ENCODE data around the gene RSBN1L.

RSBN1L gene

DNA sequence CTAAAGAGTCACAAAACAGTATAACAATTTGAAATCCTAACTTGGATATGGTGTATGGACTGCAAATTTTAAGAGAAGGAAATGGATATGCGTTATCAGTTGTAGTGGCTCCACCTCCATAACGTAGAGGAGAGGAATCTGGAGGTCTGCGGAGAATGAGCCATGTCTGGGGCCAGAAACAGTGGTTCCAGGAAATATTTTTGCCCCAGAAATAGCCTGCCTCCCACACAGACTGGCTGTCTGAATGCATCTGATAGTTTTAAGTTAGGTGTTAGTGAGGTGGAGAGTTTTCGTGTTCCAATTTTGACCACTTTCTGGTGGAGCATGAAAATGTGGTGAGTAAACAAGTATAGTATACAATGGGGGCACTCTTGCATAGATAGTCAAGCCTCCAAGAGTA, 103.9 kb downstream of the RSBN1L start:
- no peak for TF ChIP-seq Cebpa-rat (IDR thresholded peaks at IDR 0.05)
- Histone ChIP-seq H3K9ac (peak overlapping the region; percentile 31 to 96 (median 93); a peak in 13 of 22 replicates), H3K4me1 (peaks cover 33 to 70% (median 44%) of the 10 kb centered on the region in 10 experiments), H3K27ac (peak overlapping the region in 4 of 11 experiments; percentile 86 to 95 (median 91); a peak in 4 of 22 replicates), H3K36me3 (peaks cover 0 to 12% (median 2%) of the 10 kb centered on the region in 11 experiments; a peak in 12 of 22 replicates), H3K4me2 (peak overlapping the region; percentile 68 to 93 (median 85)), H3K4me3 (peak overlapping the region; percentile 76 to 93 (median 89); a peak in 19 of 20 replicates), H4K20me1 (peaks cover 4 to 27% (median 16%) of the 10 kb centered on the region in 11 experiments; a peak in 16 of 22 replicates), H3K27me3 (no peaks in the 10 kb centered on the region), H3K9me3 (replicated peaks in 1 of 11) (peaks cover 2 to 14% (median 12%) of the 10 kb centered on the region in 11 experiments; a peak in 20 of 22 replicates)

DNA sequence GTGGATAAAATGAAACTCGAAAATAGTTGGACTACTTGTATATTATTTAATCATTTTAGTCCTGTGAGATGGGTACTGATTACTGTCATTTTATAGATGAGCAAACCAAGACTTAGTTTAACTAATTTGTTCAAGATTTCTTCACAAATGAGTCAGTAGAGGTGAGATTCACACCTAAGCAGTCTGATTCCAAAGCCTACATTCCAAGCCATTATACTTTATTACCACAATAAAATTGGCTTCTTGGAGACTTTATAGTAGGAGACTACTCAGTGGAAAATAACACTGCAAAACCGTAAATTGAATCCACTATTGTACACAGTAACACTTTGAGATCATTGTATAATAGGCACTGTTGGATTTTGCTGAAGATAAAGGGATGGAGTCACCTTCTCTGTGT, 104.5 kb downstream of the RSBN1L start:
- no peak overlapping the region for H3K9ac ChIP-seq
- H3K27me3 ChIP-seq: no peaks in the 10 kb centered on the region
- H3K4me3 ChIP-seq: peak overlapping the region in 2 of 10 experiments; percentile 78 to 83; a peak in 2 of 20 replicates
- no peak overlapping the region for H3K27ac ChIP-seq
- H3K9me3 ChIP-seq (replicated peaks in 1 of 11): peaks cover 8 to 20% (median 18%) of the 10 kb centered on the region in 11 experiments
- no peak for TF ChIP-seq Cebpa-rat (IDR thresholded peaks at IDR 0.05)
- H3K4me1 ChIP-seq: peaks cover 33 to 66% (median 44%) of the 10 kb centered on the region in 10 experiments
- peaks cover 4 to 24% (median 14%) of the 10 kb centered on the region in 11 experiments; a peak in 14 of 22 replicates for H4K20me1 ChIP-seq
- H3K4me2 ChIP-seq: peak overlapping the region; percentile 68 to 93 (median 85); a peak in 19 of 22 replicates
- peaks cover 0 to 10% (median 3%) of the 10 kb centered on the region in 11 experiments; a peak in 15 of 22 replicates for H3K36me3 ChIP-seq

DNA sequence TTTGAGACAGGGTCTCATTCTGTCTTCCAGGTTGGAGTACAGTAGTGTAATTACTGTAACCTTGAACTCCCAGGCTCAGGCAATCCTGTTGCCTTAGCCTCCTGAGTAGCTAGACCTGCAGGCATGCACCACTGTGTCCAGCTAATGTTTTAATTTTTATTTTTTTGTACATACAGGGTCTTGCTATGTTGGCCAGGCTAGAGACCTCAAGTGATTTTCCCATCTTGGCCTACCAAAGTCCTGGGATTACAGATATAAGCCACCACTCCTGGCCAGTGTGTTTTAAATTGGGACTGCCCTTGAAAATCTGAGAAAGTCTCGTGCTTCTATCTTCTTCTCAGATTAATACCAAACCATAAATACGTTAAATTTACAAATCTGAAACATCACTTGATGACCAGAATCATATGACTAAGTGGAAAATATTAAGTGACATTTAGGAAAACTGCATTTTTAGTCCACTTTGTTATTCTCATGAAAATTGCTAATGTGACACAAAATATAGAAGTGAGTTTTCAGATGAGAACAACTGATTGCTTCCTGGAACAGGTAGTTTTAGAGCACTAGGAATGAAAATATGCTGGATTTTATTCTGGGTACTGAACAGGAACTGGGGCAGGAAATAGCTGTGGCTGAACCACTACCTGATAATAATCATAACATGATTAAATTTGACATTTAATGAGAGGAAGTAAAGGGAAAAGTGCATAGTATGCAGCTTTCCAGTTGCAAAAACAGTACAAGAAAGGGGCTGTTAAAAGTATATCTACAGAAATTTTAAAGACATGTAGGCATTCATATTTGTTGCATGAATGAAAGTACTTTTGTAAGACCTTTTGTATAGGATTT, 106.5 kb downstream of the RSBN1L start:
- H3K27me3 ChIP-seq: no peaks in the 10 kb centered on the region
- H4K20me1 ChIP-seq: peaks cover 0 to 9% (median 0%) of the 10 kb centered on the region in 11 experiments; a peak in 4 of 22 replicates
- H3K4me1 ChIP-seq: peaks cover 20 to 49% (median 29%) of the 10 kb centered on the region in 10 experiments
- no peak for TF ChIP-seq Cebpa-rat (IDR thresholded peaks at IDR 0.05)
- peak overlapping the region in 2 of 11 experiments; percentile 8 to 18; a peak in 1 of 22 replicates for H3K27ac ChIP-seq
- peaks cover 29 to 40% (median 38%) of the 10 kb centered on the region in 11 experiments for H3K9me3 ChIP-seq (replicated peaks in 1 of 11)
- peak overlapping the region; percentile 29 to 79 (median 43); a peak in 20 of 22 replicates for H3K4me2 ChIP-seq
- H3K9ac ChIP-seq: no peak overlapping the region
- H3K4me3 ChIP-seq: no peak overlapping the region
- peaks cover 5 to 28% (median 12%) of the 10 kb centered on the region in 11 experiments; a peak in 18 of 22 replicates for H3K36me3 ChIP-seq

DNA sequence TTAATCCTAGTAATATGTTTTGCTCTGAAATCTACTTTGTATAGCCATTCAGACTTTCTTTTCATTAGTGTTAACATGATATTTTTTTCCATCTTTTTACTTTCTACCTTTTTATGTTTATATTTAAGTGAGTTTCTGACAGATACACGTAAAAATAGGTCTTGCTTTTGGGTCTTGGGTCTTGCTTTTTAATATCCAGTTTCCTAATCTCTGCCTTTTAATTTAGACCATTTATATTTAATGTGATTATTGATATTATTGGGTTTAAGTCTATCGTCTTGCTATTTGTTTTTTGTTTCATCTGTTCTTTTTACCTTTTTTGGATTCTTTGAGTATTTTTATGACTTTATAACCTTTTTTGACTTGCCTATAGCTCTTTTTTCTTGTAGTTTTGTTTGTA, 110.2 kb downstream of the RSBN1L start:
- H3K27ac ChIP-seq: no peak overlapping the region
- H4K20me1 ChIP-seq: peaks cover 0 to 9% (median 0%) of the 10 kb centered on the region in 11 experiments; a peak in 2 of 22 replicates
- no peak overlapping the region for H3K9ac ChIP-seq
- H3K4me3 ChIP-seq: no peak overlapping the region; a peak in 1 of 20 replicates
- no peak for TF ChIP-seq Cebpa-rat (IDR thresholded peaks at IDR 0.05)
- peaks cover 56 to 75% (median 67%) of the 10 kb centered on the region in 11 experiments for H3K9me3 ChIP-seq (replicated peaks in 1 of 11)
- no peak overlapping the region for H3K4me2 ChIP-seq
- peaks cover 5 to 53% (median 30%) of the 10 kb centered on the region in 11 experiments; a peak in 21 of 22 replicates for H3K36me3 ChIP-seq
- H3K27me3 ChIP-seq: no peaks in the 10 kb centered on the region
- peaks cover 11 to 29% (median 14%) of the 10 kb centered on the region in 10 experiments; a peak in 19 of 20 replicates for H3K4me1 ChIP-seq

DNA sequence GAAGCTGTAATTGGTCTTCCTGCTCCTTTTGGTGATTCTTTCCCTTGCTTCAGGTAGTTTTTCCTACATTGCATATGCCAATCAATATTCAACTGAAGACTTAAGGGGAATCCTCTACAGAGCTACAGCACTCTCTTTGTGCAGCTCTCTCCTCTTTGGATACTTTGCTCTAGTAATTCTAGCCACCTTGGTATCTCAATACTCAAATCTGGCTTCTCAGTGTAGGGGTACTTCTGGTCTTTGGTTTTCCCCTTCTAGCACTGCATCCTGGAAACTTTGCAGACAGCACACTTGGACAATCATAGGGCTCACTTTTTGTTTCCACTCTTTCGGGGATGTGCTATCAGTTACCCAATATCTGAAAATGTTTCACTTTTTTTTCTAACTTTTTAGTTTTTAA, 112.3 kb downstream of the RSBN1L start:
- peaks cover 56 to 75% (median 67%) of the 10 kb centered on the region in 11 experiments for H3K9me3 ChIP-seq (replicated peaks in 1 of 11)
- H4K20me1 ChIP-seq: peaks cover 0 to 8% (median 0%) of the 10 kb centered on the region in 11 experiments; a peak in 1 of 22 replicates
- no peak for TF ChIP-seq Cebpa-rat (IDR thresholded peaks at IDR 0.05)
- H3K4me3 ChIP-seq: no peak overlapping the region
- H3K27ac ChIP-seq: no peak overlapping the region
- H3K4me2 ChIP-seq: no peak overlapping the region
- H3K27me3 ChIP-seq: no peaks in the 10 kb centered on the region
- H3K4me1 ChIP-seq: peaks cover 0 to 31% (median 2%) of the 10 kb centered on the region in 10 experiments; a peak in 10 of 20 replicates
- H3K9ac ChIP-seq: no peak overlapping the region
- peaks cover 5 to 53% (median 30%) of the 10 kb centered on the region in 11 experiments; a peak in 21 of 22 replicates for H3K36me3 ChIP-seq

DNA sequence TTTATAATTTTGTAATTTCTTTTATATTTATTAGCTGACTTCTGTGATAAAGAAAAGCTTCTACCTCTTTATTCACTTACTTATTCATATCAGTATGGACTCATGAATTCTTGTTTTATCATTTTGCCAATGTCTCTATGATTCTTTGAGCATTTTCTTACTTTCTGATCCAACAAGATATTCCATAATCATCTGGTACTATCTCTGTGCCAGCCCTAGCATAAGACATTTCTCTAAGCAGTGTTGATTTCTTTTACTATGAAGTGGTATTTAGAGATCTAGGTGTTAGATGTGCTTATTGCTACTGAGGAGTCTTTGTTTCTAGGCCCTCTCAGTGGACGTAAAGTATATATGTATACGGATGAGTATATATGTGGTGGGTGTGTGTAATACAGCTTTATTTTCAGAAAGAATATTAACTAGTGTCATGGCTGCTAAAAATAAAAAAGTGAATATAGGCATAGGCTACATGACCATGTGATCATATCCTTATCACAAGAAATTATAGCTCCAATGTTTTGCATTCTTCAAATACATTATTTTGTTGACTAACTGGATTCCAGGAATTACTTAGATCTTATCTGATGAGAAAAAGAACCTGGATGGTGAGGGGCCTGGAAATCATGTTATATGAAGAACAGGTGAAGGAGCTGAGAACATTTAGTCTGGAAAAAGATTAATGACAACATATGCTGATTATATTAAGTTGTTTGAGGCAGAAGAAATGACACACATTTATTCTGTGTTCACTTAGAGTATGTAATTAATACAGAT, 115.4 kb downstream of the RSBN1L start:
- Histone ChIP-seq H3K36me3 (peaks cover 7 to 48% (median 35%) of the 10 kb centered on the region in 11 experiments), H4K20me1 (peaks cover 0 to 4% (median 0%) of the 10 kb centered on the region in 11 experiments; a peak in 1 of 22 replicates), H3K4me3 (no peak overlapping the region), H3K27me3 (no peaks in the 10 kb centered on the region), H3K4me1 (peaks cover 0 to 27% (median 0%) of the 10 kb centered on the region in 10 experiments; a peak in 7 of 20 replicates), H3K9ac (no peak overlapping the region), H3K9me3 (replicated peaks in 1 of 11) (peaks cover 54 to 70% (median 60%) of the 10 kb centered on the region in 11 experiments), H3K4me2 (peak overlapping the region in 2 of 11 experiments; percentile 35 to 45; a peak in 3 of 22 replicates), H3K27ac (no peak overlapping the region)
- TF ChIP-seq Cebpa-rat (IDR thresholded peaks at IDR 0.05): no peak

DNA sequence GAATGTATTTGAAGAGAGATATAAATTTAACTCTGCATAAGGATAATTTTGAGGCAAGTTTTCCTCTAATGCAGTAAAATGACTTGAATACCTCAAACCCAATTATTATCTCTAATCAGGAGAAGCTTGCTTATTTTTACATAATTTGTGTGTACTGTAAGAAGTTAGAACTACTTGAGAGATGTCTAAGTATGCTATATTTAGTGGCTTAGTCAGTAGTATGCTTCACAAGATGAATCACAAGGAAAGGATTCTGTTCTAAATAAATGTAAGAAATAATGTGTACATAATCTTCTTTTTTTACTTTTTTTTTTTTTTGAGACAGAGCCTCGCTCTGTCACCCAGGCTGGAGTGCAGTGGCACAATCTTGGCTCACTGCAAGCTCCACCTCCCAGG, 116.0 kb downstream of the RSBN1L start:
- Histone ChIP-seq H3K4me2 (peak overlapping the region in 2 of 11 experiments; percentile 35 to 45; a peak in 3 of 22 replicates), H3K9ac (no peak overlapping the region), H3K36me3 (peaks cover 13 to 49% (median 35%) of the 10 kb centered on the region in 11 experiments), H3K27me3 (no peaks in the 10 kb centered on the region), H3K27ac (no peak overlapping the region), H3K9me3 (replicated peaks in 1 of 11) (peaks cover 54 to 70% (median 60%) of the 10 kb centered on the region in 11 experiments), H3K4me3 (no peak overlapping the region), H4K20me1 (peaks cover 0 to 4% (median 0%) of the 10 kb centered on the region in 11 experiments; a peak in 1 of 22 replicates), H3K4me1 (peaks cover 0 to 27% (median 0%) of the 10 kb centered on the region in 10 experiments; a peak in 7 of 20 replicates)
- no peak for TF ChIP-seq Cebpa-rat (IDR thresholded peaks at IDR 0.05)

DNA sequence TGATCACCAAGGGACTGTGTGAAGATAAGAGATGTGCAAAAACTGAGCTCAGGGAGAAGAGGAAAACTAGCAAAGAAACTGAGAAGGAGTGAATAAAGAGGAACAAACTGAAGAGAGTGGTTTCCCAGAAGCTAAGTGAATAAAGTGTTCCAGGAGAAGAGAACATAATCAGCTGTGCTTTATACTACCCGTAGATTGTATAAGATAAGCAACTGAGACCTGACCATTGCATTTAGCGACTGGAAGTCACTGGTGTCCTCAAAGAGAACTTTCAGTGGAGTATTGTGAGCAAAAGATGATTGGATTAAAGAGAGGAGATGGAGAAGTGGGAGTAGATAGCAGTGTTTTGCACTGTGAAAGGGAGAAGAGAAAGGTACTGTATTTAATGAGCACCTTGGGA, 116.9 kb downstream of the RSBN1L start:
- H3K4me3 ChIP-seq: no peak overlapping the region
- peaks cover 0 to 4% (median 0%) of the 10 kb centered on the region in 11 experiments; a peak in 1 of 22 replicates for H4K20me1 ChIP-seq
- peaks cover 54 to 70% (median 60%) of the 10 kb centered on the region in 11 experiments for H3K9me3 ChIP-seq (replicated peaks in 1 of 11)
- TF ChIP-seq Cebpa-rat (IDR thresholded peaks at IDR 0.05): no peak
- no peaks in the 10 kb centered on the region for H3K27me3 ChIP-seq
- H3K4me2 ChIP-seq: peak overlapping the region in 3 of 11 experiments; percentile 45 to 78 (median 47); a peak in 6 of 22 replicates
- no peak overlapping the region for H3K27ac ChIP-seq
- peaks cover 0 to 27% (median 0%) of the 10 kb centered on the region in 10 experiments; a peak in 7 of 20 replicates for H3K4me1 ChIP-seq
- no peak overlapping the region for H3K9ac ChIP-seq
- H3K36me3 ChIP-seq: peaks cover 22 to 52% (median 40%) of the 10 kb centered on the region in 11 experiments

Data from BLaER1 treated with 17β-estradiol and CSF1 and Interleukin-3, amounts not matched to agents 10 nM and 100 nM (cell line).